HG03432 (cell line): ENCODE results near the gene SLC22A12.
"Not testable (repeated sequence)": the region's sequence is repeated elsewhere in the genome, so short reads cannot be mapped to it uniquely, and the experiment has no call there.

ENCODE experiments used
- ATAC-seq: cut with Tn5 transposase; IDR thresholded peaks from one replicate; pipeline ENCODE4 v1.9.1; 2021; ENCODE audit warnings: mild to moderate bottlenecking, moderate library complexity; ENCODE audit not compliant: unreplicated experiment

Gene SLC22A12

DNA sequence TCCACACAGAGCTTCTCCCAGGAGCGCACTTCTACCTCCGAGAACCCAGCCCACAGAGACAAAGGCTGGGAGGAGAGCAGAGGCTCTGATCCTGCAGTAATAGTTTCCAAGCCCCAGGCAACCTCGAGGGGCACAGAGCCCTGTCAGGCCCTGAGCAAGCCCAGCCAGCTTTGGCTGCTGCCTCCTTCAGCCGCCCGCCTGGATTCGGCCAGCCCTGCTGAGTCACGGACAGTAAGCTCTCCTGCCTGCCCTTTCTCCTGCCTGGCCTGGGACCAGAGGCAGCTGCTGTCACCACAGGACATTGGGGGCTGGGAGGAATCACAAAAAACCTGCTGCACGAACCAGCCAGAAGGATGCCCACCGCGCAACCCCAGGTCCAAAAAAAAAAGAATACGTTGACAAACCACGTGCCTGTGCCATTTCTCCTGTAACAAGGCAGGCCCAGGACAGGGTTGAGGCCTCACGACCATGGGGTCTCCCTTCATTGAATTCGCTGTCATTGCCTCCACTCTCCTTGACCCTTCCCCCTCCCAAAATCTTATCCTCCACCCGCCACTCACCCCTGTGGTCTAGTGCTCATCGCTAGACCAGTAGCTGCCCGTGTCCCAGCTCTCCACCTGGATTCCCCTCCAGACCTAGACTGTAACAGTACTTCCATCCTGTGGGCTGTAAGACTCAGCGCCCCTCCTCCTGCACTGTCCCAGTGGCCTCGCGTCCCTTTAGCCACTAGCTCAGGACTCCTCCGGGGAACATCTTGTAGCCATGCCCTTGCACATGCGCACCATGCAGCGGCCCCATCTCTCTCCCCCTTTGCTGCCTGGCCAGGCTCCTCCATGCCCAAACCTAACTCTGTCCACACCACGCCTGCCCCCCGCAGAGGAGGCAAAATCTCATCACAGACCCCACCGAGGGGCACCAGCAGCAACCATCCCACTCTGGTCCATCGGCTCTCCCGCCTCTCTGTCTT lies 7.4 kb upstream of the SLC22A12 start:
- no peak for ATAC-seq

DNA sequence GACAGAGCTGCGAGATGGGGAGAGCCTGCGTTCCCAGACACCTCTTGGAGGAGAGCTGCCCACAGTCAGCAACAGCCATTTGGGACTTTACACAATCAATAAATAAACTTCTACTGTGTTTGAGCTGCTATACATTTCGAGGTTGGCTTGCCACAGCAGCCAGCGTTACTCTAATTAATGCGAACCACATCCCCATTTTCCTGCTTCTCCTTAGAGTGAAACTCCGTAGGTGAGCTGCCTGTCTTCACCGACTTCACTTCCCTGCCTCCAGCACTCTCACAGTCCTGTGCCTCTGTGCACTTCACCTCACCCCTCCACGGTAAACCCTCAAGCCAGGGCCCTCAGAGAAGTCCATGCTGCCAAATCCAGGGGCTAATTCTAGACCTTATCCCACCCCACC lies 5.9 kb upstream of the SLC22A12 start:
- ATAC-seq = no peak

DNA sequence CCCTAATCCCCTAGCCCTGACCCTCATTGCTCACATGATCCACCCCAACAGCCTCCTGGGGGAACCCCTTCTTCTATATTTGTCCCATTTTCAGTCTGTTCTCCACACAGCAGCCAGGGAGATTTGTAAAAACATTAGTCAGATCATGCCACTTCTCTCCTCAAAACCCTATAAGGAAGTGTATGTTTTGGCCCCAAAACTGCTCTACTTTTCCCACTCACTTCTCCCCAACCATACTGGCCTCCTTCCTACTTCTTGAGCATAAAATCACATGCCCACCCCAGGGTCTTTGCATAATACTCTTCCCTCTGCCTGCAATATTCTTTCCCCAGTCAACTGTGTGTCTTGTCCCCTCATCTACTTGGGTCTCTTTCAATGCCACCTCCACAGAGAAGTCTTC lies 4.7 kb upstream of the SLC22A12 start:
- ATAC-seq = no peak

DNA sequence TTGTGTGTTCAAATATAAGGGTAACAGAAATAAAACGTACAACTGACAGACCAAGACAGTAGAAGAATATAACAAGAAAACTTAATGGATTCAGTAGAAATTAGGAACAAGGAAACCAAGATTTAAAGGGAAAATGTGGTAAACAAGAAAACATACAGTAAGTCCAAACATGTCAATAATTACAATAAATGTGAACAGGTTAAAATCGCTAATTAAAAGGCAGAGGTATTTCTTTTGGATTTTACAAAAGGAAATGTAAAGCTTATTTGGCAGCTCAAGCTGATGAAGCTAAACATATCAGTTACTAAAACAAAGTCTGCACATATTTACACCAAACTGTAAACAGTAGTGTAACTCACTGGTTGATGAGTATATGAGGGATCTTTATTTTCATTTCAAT lies 2.3 kb upstream of the SLC22A12 start:
- no peak for ATAC-seq

DNA sequence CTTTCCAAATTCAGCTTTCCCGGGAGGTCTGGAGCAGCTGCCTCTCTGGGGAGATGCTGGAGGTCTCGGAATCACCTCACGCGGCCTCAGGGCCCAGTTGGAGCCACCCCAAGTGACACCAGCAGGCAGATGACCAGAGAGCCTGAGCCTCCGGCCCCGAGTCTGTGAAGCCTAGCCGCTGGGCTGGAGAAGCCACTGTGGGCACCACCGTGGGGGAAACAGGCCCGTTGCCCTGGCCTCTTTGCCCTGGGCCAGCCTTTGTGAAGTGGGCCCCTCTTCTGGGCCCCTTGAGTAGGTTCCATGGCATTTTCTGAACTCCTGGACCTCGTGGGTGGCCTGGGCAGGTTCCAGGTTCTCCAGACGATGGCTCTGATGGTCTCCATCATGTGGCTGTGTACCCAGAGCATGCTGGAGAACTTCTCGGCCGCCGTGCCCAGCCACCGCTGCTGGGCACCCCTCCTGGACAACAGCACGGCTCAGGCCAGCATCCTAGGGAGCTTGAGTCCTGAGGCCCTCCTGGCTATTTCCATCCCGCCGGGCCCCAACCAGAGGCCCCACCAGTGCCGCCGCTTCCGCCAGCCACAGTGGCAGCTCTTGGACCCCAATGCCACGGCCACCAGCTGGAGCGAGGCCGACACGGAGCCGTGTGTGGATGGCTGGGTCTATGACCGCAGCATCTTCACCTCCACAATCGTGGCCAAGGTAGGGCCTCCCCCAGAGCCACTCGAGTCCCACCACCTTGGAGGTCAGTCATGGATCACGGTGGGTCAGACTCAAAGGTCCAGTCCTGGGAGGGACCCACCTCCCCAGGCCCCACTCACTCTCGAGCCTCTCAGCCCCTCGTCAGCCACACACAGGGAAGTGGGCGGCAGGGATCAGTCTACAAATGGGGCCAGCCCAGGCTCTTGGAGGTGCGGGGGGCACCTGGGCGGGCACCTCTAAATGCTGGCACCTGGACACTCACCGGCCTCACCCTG lies 525 bp downstream of the SLC22A12 start:
- ATAC-seq = no peak

DNA sequence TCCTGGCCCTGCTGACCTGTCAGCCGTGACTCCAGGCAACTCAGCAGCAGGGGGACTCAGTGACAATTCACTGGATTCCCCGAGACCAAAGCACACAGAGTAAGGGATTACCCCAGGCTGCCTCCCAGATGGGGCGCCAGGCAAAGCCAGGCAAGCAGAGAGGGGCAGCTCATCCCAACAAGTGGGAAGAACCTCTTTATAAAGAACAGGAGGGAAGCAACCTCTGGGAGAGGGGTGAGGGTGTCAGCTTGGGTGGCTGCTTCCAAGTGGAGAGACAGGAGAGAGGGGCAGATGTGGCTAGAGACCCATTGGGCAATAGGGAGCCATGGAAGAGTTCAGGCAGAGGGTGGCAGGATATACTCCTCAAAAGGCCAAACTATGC lies 1.2 kb downstream of the SLC22A12 start:
- ATAC-seq = no peak

DNA sequence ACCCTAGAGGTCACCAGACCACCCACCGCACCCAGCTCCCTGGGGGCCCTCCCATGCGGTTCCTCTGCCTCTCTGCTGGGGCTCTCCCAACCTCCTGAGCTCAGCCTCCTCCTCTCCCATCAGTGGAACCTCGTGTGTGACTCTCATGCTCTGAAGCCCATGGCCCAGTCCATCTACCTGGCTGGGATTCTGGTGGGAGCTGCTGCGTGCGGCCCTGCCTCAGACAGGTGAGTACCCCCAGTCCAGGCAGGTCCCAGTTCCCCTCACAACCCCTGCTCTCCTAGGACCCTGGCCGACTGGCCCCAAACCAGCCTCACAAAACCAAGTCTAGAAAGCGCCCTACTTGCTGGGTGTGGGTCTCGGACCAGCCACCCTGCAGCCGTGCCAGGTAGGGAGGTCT lies 1.6 kb downstream of the SLC22A12 start:
- ATAC-seq = no peak

DNA sequence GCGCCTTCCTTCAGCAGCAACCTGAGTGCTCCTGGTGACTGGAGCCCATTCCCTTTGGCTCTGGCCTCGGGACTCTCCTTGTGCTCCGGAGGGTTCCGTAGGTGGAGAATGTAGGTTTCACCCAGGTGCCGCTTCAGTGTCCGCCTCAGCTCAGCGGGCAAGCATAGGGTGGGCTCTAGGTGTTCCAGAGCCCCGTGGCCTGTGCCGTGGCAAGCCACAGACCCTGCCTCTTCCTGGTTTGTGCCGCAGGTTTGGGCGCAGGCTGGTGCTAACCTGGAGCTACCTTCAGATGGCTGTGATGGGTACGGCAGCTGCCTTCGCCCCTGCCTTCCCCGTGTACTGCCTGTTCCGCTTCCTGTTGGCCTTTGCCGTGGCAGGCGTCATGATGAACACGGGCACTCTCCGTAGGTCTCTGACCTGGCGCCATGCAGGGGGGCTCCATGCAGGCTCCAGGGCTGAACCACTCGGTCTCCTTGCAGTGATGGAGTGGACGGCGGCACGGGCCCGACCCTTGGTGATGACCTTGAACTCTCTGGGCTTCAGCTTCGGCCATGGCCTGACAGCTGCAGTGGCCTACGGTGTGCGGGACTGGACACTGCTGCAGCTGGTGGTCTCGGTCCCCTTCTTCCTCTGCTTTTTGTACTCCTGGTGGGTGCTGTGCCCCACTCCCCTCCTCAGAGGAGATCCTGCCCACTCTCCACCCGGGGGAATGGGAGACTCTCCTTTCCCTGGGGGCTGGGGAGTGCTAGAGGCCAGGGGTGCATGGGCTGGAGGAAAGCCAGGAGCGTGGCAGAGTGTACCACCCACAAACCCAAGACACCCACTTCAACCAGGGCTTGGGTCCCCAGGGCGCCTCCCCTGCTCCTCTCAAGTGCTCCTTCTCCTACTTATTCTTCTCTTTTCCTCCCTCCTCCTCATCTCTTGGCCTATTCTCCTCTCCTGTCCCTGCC lies 2.4 kb downstream of the SLC22A12 start:
- ATAC-seq = no peak

DNA sequence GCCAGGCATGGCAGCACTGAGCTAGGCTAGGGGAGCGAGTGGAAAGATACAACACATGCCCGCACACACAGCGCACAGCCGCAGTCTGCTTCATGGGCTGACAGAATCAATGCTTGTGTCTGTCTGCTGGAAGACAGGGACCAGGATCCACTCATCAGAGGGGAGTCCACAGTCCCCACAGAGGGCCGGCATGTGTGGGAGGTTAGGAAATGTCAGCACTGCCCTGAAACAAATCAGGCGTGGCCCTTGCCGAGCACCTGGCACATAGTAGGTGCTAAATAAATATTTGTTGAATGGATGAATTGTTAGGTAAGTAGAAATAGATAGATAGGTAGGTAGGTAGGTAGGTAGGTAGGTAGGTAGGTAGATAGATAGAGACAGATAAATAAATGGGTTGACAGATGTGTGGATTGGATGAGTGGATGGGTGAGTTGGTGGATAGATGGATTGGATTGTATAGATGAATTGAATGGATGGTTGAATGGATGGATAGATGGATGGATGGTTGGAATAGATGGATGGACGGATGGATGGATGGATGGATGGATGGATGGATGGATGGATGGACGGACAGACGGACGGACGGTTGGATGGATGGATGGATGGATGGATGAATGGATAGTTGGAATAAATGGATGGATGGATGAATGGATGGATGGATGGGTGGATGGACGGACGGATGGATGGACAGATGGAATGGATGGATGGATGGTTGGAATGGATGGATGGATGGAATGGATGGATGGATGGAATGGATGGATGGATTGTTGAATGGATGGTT lies 3.3 kb downstream of the SLC22A12 start:
- no peak for ATAC-seq

DNA sequence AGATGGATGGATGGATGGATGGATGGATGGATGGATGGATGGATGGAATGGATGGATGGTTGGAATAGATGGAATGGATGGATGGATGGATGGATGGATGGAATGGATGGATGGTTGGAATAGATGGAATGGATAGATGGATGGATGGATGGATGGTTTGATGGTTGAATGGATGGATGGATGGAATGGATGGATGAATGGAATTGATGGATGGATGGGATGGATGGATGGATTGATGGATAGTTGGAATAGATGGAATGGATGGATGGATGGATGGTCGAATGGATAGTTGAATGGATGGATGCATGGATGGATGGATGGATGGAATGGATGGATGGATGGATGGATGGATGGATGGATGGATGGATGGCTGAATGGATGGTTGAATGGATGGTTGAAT lies 4.9 kb downstream of the SLC22A12 start:
- ATAC-seq = not testable (repeated sequence)

DNA sequence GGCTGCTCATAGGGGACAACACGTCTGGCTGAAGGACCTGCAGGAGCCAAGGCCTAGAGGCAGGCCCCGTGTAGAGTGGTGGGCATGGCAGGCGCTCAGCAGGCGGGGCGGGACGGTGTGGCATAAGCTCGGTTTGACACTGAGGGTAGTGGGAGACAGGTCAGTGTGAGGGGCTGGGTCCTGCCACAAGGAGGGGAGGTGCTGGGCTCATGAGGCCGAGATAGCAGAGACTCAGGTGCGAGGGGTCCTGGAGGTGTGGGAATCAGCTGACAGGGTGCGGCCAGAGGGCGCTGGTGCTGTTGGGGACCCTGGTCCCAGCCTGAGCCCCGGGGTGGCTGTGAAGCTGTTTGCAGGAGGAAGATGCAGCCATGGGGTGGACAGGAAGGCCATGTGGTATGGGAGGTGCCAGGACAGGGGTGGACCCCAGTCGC lies 6.7 kb downstream of the SLC22A12 start:
- no peak for ATAC-seq

DNA sequence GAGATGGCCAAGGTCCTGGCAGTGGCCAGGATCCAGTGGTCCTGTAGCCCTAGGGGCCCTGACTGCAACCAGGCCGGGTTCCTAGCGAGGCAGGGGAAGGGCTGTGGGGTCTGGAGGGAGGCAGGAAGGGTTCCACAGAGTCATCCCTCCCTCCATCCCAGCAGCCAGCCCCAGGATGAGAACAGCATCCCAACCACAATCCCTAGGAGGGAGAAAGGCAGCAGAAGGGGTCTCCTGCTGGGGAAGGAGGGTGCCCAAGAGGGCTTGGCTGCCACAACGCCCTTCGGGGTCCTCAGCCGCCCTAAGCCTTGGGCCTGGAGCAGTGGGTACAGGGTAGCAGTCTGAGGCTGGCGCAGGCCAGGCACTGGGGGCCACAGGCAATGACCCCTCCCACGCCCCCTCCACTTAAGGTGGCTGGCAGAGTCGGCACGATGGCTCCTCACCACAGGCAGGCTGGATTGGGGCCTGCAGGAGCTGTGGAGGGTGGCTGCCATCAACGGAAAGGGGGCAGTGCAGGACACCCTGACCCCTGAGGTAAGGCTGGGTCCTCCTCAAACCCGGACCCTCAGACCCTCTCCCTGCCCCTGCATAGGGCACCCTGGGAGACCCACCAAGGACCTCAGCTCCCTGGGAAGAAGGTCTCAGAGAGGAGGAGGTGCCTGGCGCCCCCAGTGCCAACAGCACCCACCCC lies 7.2 kb downstream of the SLC22A12 start:
- no peak for ATAC-seq

DNA sequence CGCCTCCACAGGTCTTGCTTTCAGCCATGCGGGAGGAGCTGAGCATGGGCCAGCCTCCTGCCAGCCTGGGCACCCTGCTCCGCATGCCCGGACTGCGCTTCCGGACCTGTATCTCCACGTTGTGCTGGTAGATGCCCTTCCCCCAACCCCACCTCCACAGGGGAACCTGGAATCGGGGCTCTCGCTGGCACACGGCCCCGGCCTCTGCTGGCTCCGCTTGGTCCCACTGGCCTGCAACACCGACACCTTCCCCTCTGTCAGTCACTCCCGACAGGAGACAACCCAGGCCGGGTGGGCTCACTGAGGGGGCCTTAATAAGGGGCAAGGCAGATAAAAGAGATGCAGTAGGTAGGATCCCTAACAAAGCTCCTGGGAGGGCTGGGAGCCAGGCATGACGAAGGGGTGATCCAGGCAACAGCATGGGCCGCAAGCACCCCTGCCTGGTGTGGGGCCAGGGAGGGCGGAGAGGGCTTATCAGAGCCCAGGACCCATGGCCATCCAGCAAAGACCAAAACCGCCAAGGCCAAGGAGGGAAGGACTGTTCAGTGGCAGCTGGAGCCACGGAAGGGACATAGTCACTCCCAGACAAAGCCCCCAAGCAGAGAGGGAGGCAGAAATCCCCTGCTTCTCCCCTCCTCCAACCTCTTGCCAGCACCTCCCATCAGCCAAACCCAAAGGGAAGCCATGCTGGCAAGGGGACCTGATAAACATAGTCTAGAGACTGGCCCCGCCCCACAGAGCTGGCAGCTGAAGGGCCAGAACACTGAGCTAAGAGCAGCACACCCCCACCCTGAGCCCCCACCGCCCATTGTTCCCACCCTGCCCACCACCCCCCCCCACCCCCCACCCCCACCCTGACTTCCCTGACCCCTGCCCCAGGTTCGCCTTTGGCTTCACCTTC lies 8.0 kb downstream of the SLC22A12 start:
- no peak for ATAC-seq

DNA sequence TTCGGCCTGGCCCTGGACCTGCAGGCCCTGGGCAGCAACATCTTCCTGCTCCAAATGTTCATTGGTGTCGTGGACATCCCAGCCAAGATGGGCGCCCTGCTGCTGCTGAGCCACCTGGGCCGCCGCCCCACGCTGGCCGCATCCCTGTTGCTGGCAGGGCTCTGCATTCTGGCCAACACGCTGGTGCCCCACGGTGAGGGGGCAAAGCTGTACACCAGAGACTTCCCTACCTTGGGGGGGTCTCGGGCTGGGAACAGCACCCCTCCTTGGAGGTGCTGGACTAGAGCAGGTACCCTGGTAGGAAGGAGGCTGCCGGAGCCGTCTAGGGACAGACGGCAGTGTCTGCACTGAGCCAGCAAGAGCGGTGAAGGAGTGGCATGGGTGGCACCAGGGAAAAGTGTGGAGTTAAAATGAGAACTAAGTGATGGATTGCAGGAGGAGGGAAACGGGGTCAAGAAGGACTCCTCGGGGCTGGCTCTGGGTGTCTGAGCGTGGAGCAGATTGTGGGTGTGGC lies 8.7 kb downstream of the SLC22A12 start:
- no peak for ATAC-seq

DNA sequence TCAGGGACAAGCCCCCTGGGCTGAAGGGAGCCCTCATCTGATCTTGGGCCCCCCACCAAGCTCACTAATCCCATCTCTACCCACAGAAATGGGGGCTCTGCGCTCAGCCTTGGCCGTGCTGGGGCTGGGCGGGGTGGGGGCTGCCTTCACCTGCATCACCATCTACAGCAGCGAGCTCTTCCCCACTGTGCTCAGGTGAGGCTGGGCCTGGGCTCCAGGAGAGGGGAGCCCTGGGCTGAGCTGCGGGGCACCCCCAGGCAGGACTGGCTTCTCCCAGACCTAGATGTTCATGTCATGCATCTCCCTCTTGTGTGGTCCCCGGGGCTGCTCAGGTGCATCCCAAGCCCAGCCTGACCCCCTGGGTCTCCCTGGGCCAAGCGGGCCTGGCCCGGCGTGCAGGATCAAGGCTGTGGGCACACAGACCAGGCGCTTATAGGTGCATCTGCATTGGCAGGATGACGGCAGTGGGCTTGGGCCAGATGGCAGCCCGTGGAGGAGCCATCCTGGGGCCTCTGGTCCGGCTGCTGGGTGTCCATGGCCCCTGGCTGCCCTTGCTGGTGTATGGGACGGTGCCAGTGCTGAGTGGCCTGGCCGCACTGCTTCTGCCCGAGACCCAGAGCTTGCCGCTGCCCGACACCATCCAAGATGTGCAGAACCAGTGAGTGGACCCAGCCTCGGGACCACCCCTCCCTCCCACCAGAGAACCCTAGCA lies 9.4 kb downstream of the SLC22A12 start:
- no peak for ATAC-seq

DNA sequence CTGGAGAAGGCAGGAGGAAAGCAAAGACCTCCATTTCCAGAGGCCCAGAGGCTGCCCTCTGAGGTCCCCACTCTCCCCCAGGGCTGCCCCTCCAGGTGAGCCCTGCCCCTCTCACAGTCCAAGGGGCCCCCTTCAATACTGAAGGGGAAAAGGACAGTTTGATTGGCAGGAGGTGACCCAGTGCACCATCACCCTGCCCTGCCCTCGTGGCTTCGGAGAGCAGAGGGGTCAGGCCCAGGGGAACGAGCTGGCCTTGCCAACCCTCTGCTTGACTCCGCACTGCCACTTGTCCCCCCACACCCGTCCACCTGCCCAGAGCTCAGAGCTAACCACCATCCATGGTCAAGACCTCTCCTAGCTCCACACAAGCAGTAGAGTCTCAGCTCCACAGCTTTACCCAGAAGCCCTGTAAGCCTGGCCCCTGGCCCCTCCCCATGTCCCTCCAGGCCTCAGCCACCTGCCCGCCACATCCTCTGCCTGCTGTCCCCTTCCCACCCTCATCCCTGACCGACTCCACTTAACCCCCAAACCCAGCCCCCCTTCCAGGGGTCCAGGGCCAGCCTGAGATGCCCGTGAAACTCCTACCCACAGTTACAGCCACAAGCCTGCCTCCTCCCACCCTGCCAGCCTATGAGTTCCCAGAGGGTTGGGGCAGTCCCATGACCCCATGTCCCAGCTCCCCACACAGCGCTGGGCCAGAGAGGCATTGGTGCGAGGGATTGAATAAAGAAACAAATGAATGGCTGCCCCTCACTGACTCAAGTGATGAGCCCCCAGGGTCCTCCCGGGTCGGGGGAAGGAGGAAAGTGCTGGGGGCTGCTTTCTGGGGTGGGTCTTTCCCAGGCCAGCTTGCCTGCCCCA lies 10.8 kb downstream of the SLC22A12 start:
- ATAC-seq = no peak
